Left lung (tissue), 10 donors: Measurements from ENCODE around the gene KRT15. TPM values are rescaled to one million over a fixed set of nuclear protein-coding genes. Genes with fewer than 3 reads are reported as not detected.

Experiments
- ATAC-seq: fragments of 200-7000 bp; cut with Tn5 transposase; one replicate; pipeline ENCODE4 v1.9.1; 2020; ENCODE audit warnings: moderate library complexity
- DNase-seq, 4 donors: peaks; one replicate each; pipeline ENCODE4 v3.0.0-alpha.2; 2013 to 2020
- H3K27ac ChIP-seq, 2 donors: fragments of 200-600 bp; sonication (generic) in 1 of 2; one replicate each; pipeline versions ENCODE4 v1.5.0 to v1.8.0; 2020 to 2021
- H3K27me3 ChIP-seq, 2 donors: fragments of 200-600 bp; sonication (generic) in 1 of 2; one replicate each; pipeline versions ENCODE4 v1.5.0 to v1.8.0; 2020 to 2021
- H3K36me3 ChIP-seq, 2 donors: fragments of 200-600 bp; sonication (generic) in 1 of 2; one replicate each; pipeline versions ENCODE4 v1.5.0 to v1.8.0; 2020 to 2021
- H3K4me1 ChIP-seq, 2 donors: fragments of 200-600 bp; one replicate each; pipeline ENCODE4 v1.8.0; 2021
- H3K4me3 ChIP-seq, 2 donors: fragments of 200-600 bp; sonication (generic) in 1 of 2; one replicate each; pipeline versions ENCODE4 v1.5.0 to v1.8.0; 2020 to 2021; ENCODE audit warnings: mild to moderate bottlenecking in 1 of 2
- H3K9me3 ChIP-seq, 2 donors: fragments of 200-600 bp; sonication (generic) in 1 of 2; one replicate each; pipeline versions ENCODE4 v1.5.0 to v1.8.0; 2020 to 2021
- intact Hi-C, 2 donors: fragments of 100-400 bp; cut with DNase I; formaldehyde crosslinking; loops; one replicate each; pipeline versions ENCODE4 v1.11.2 to v1.14.2; 2022
- polyA plus RNA-seq, 6 donors: library from polyadenylated mRNA; unstranded; fragments of 120-200 nt; gene quantifications; one replicate each; pipeline ENCODE4 v1.2.1, GENCODE V29; 2013; ENCODE audit not compliant: insufficient read length in 6 of 6
- total RNA-seq, 2 donors: library from RNA; stranded (reverse); fragmentation: NEBNext Ultra II Directional; extraction: Animal tissue kit (Norgen Biotek cat#: 25700); gene quantifications; one replicate each; pipeline ENCODE4 v1.2.1, GENCODE V29; 2021
- TF ChIP-seq, protein P1 (sequence below), 2 donors: fragments of 200-600 bp; sonication (generic) in 1 of 2; IDR thresholded peaks; one replicate each; pipeline versions ENCODE4 v1.5.0 to v1.8.0; 2021; ENCODE audit warnings: antibody characterized with exemption in 2 of 2
- donor health status: DM: no; HTN: yes; CAD: no.
- donor health status: DM: no; HTN: no; CAD: no.

The KRT15 gene
- total and polyA plus RNA-seq, 8 donors: 1.3 to 27.8 (median 2.3) TPM

- intact Hi-C loops: no loop called here
- Histone ChIP-seq H3K27me3 (no peaks in the 10 kb centered on the region), H3K27ac (no peak overlapping the region), H3K4me1 (peaks cover 5 to 32% of the 10 kb centered on the region in 2 donors), H3K36me3 (no peaks in the 10 kb centered on the region), H3K4me3 (no peak overlapping the region), H3K9me3 (no peaks in the 10 kb centered on the region)
- no peak for ATAC-seq
- TF ChIP-seq, protein P1, sequence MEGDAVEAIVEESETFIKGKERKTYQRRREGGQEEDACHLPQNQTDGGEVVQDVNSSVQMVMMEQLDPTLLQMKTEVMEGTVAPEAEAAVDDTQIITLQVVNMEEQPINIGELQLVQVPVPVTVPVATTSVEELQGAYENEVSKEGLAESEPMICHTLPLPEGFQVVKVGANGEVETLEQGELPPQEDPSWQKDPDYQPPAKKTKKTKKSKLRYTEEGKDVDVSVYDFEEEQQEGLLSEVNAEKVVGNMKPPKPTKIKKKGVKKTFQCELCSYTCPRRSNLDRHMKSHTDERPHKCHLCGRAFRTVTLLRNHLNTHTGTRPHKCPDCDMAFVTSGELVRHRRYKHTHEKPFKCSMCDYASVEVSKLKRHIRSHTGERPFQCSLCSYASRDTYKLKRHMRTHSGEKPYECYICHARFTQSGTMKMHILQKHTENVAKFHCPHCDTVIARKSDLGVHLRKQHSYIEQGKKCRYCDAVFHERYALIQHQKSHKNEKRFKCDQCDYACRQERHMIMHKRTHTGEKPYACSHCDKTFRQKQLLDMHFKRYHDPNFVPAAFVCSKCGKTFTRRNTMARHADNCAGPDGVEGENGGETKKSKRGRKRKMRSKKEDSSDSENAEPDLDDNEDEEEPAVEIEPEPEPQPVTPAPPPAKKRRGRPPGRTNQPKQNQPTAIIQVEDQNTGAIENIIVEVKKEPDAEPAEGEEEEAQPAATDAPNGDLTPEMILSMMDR (IDR thresholded peaks at IDR 0.05): no peak
- peak in 2 of 4 donors; percentile 22 to 61 for DNase-seq
Measured at GRCh38 chr17:41492771-41493170, 25.9 kb downstream of the KRT15 start.

GRCh38 chr17:41492351-41492750 lies 26.3 kb downstream of the KRT15 start:
- Histone ChIP-seq H3K27me3 (no peaks in the 10 kb centered on the region), H3K4me3 (no peak overlapping the region), H3K9me3 (no peaks in the 10 kb centered on the region), H3K36me3 (no peaks in the 10 kb centered on the region), H3K27ac (no peak overlapping the region), H3K4me1 (peaks cover 5 to 27% of the 10 kb centered on the region in 2 donors)
- intact Hi-C loops: no loop called here
- ATAC-seq (no peak), DNase-seq (no peak)
- TF ChIP-seq, protein P1 (IDR thresholded peaks at IDR 0.05): no peak

GRCh38 chr17:41491476-41491875 lies 27.2 kb downstream of the KRT15 start:
- intact Hi-C loops: no loop called here
- Histone ChIP-seq H3K36me3 (no peaks in the 10 kb centered on the region), H3K4me1 (peaks cover 5 to 19% of the 10 kb centered on the region in 2 donors), H3K4me3 (no peak overlapping the region), H3K9me3 (no peaks in the 10 kb centered on the region), H3K27me3 (peaks cover 0 to 7% of the 10 kb centered on the region in 2 donors), H3K27ac (no peak overlapping the region)
- DNase-seq (no peak), ATAC-seq (no peak)
- TF ChIP-seq, protein P1 (IDR thresholded peaks at IDR 0.05): no peak

- TF ChIP-seq, protein P1 (IDR thresholded peaks at IDR 0.05): no peak
- DNase-seq: no peak
- Histone ChIP-seq H3K9me3 (no peaks in the 10 kb centered on the region), H3K4me1 (peaks cover 5 to 15% of the 10 kb centered on the region in 2 donors), H3K4me3 (no peak overlapping the region), H3K36me3 (no peaks in the 10 kb centered on the region), H3K27me3 (peaks cover 0 to 12% of the 10 kb centered on the region in 2 donors), H3K27ac (no peak overlapping the region)
- intact Hi-C loops: no loop called here
- ATAC-seq: no peak
Measured at GRCh38 chr17:41490000-41490990, 28.4 kb downstream of the KRT15 start.

DNA sequence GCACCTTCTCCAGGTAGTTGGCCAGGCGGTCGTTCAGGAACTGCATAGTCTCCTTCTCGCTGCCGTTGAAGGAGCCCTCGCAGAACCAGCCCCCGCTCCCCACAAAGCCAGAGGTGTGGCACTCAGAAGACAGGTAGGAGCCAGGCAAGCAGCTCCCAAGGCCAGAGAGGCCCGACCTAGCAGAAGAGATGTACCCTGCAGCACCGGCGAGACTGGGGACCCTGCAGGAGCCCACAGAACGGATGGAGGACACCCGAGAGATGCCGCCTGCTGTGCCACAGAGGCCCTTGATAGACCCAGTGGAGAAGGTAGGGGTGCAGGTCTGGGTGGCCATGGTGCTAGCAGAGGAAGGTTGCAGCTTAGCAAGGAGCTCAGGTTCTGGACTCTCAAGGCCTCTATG lies 29.2 kb downstream of the KRT15 start, which contains the start of gene KRT36:
Gene KRT36 (minus strand): TSS at position 380 of the 400 bp plus-strand sequence. CDS start 46 bp downstream, at position 334.
- TF ChIP-seq, protein P1 (IDR thresholded peaks at IDR 0.05): no peak
- no peaks in the 10 kb centered on the region for H3K36me3 ChIP-seq
- H3K4me3 ChIP-seq: no peak within 1 kb of the TSS
- ATAC-seq (no peak), DNase-seq (no peak)
- H3K9me3 ChIP-seq: no peaks in the 10 kb centered on the region
- no peak within 1 kb of the TSS for H3K27ac ChIP-seq
- intact Hi-C loops: no loop called here
- peaks cover 0 to 12% of the 10 kb centered on the region in 2 donors for H3K27me3 ChIP-seq
- peaks cover 5 to 15% of the 10 kb centered on the region in 2 donors for H3K4me1 ChIP-seq
